GM19467 (cell line): ENCODE measurements around the gene LSM2.

Source experiments
- ATAC-seq: cut with Tn5 transposase; IDR thresholded peaks from one replicate; pipeline ENCODE4 v1.9.1; 2021; ENCODE audit warnings: mild to moderate bottlenecking, moderate library complexity; ENCODE audit not compliant: unreplicated experiment

LSM2 gene

GRCh38 chr6:31778193-31778592 lies 28.6 kb downstream of the LSM2 start:
- ATAC-seq, result no peak

- no peak for ATAC-seq
Measured at GRCh38 chr6:31777667-31778050, 29.1 kb downstream of the LSM2 start.

- ATAC-seq, result no peak
Measured at GRCh38 chr6:31776989-31777666, 29.6 kb downstream of the LSM2 start, which contains the start of gene VWA7. VWA7 (minus strand) TSS chr6:31777328; CDS start chr6:31776779, 549 bp downstream.

GRCh38 chr6:31776485-31776988 lies 30.2 kb downstream of the LSM2 start:
- ATAC-seq, result no peak

- no peak for ATAC-seq
Measured at GRCh38 chr6:31775633-31776484, 30.9 kb downstream of the LSM2 start.

- ATAC-seq, result no peak
Measured at GRCh38 chr6:31775184-31775583, 31.6 kb downstream of the LSM2 start.

GRCh38 chr6:31771992-31772358 lies 34.8 kb downstream of the LSM2 start:
- no peak for ATAC-seq

GRCh38 chr6:31770860-31771259 lies 35.9 kb downstream of the LSM2 start:
- ATAC-seq, result no peak

- no peak for ATAC-seq
Measured at GRCh38 chr6:31769684-31770371, 36.9 kb downstream of the LSM2 start.

- ATAC-seq, result no peak
Measured at GRCh38 chr6:31768363-31769257, 38.2 kb downstream of the LSM2 start.

GRCh38 chr6:31767096-31767645 lies 39.6 kb downstream of the LSM2 start:
- ATAC-seq, result no peak

GRCh38 chr6:31765910-31766794 lies 40.6 kb downstream of the LSM2 start:
- ATAC-seq, result no peak

- no peak for ATAC-seq
Measured at GRCh38 chr6:31765559-31765909, 41.2 kb downstream of the LSM2 start.

GRCh38 chr6:31764198-31764597 lies 42.6 kb downstream of the LSM2 start:
- ATAC-seq, result no peak

GRCh38 chr6:31763619-31763940 lies 43.2 kb downstream of the LSM2 start:
- no peak for ATAC-seq

GRCh38 chr6:31762878-31763618 lies 43.7 kb downstream of the LSM2 start:
- ATAC-seq, result no peak

GRCh38 chr6:31762356-31762755 lies 44.4 kb downstream of the LSM2 start, which contains the start of gene SAPCD1:
SAPCD1 (plus strand) TSS chr6:31762656; CDS start chr6:31763055, 399 bp downstream.
- ATAC-seq, result no peak

- no peak for ATAC-seq
Measured at GRCh38 chr6:31761343-31761742, 45.4 kb downstream of the LSM2 start.

GRCh38 chr6:31760790-31761189 lies 46.0 kb downstream of the LSM2 start:
- no peak for ATAC-seq
